ENCODE data around the gene DIPK1A.

Gene DIPK1A

DNA sequence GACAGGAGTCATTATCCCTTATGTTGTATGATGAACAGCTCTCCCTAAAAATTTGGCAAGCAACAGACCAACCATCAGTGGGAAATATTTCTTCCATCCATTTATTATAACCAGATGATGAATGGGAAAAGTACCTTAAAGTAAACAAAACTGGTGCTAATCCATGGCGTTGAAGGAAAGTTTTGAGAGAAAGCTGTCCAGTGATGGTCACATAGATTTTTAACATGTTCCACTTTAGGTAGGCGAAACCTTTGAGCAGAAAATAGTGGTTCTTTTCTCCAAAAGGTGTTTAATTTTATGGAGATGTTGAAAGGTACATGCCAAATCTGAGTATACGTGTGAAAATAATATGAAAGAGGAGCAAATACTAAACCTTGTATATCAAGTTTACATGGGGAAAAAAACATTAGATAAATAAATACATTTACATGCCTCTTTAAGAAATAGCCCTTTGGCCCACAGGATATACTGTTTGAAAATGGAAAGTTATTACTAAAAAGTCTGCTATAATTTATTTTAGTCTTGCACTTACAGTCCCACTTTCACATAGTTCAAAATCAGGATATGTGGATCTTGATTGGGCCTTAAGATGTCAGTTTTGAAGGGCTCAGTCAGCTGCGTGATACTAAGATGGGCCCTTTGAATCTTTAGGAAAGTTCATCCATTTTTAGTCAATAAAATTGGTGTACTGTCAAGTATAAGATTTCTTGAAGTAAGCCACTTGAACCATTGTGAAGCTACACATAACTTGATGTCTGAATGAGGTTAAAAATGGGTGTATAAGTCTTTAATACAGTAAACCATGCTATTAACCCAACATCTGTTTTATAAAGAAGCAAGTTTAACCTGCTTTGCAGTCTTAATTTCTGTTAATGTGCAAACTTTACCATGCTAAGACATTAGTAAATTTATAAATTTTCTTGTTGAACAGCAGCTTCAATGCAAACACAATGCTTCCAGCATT is 118.9 kb downstream of the DIPK1A start:
- TF ChIP-seq EP300 (IDR thresholded peaks at IDR 0.05; ENCODE audit: borderline replicate concordance) = no peak
- TF ChIP-seq CREB1 (IDR thresholded peaks at IDR 0.05; ENCODE audit: low read depth) = no peak
- TF ChIP-seq, protein P1, sequence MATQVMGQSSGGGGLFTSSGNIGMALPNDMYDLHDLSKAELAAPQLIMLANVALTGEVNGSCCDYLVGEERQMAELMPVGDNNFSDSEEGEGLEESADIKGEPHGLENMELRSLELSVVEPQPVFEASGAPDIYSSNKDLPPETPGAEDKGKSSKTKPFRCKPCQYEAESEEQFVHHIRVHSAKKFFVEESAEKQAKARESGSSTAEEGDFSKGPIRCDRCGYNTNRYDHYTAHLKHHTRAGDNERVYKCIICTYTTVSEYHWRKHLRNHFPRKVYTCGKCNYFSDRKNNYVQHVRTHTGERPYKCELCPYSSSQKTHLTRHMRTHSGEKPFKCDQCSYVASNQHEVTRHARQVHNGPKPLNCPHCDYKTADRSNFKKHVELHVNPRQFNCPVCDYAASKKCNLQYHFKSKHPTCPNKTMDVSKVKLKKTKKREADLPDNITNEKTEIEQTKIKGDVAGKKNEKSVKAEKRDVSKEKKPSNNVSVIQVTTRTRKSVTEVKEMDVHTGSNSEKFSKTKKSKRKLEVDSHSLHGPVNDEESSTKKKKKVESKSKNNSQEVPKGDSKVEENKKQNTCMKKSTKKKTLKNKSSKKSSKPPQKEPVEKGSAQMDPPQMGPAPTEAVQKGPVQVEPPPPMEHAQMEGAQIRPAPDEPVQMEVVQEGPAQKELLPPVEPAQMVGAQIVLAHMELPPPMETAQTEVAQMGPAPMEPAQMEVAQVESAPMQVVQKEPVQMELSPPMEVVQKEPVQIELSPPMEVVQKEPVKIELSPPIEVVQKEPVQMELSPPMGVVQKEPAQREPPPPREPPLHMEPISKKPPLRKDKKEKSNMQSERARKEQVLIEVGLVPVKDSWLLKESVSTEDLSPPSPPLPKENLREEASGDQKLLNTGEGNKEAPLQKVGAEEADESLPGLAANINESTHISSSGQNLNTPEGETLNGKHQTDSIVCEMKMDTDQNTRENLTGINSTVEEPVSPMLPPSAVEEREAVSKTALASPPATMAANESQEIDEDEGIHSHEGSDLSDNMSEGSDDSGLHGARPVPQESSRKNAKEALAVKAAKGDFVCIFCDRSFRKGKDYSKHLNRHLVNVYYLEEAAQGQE (IDR thresholded peaks at IDR 0.05; ENCODE audit: low read depth) = no peak
- TF ChIP-seq, protein P2, sequence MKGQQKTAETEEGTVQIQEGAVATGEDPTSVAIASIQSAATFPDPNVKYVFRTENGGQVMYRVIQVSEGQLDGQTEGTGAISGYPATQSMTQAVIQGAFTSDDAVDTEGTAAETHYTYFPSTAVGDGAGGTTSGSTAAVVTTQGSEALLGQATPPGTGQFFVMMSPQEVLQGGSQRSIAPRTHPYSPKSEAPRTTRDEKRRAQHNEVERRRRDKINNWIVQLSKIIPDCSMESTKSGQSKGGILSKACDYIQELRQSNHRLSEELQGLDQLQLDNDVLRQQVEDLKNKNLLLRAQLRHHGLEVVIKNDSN (IDR thresholded peaks at IDR 0.05) = no peak
- TF ChIP-seq YY1 (IDR thresholded peaks at IDR 0.05; ENCODE audit: low read depth) = no peak
- TF ChIP-seq, protein P3, sequence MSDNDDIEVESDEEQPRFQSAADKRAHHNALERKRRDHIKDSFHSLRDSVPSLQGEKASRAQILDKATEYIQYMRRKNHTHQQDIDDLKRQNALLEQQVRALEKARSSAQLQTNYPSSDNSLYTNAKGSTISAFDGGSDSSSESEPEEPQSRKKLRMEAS (IDR thresholded peaks at IDR 0.05) = no peak
- TF ChIP-seq EGR1 (IDR thresholded peaks at IDR 0.05) = no peak
- TF ChIP-seq TEAD4 (IDR thresholded peaks at IDR 0.05) = no peak
- TF ChIP-seq FOXM1 (IDR thresholded peaks at IDR 0.05; ENCODE audit: borderline replicate concordance, low read depth) = no peak
- no peak for TF ChIP-seq NFIC (IDR thresholded peaks at IDR 0.05)
- TF ChIP-seq ZBTB7A (IDR thresholded peaks at IDR 0.05; ENCODE audit: low read depth) = no peak
- TF ChIP-seq TCF12 (IDR thresholded peaks at IDR 0.05; ENCODE audit: low read depth) = no peak
- no peak for TF ChIP-seq RAD21 (IDR thresholded peaks at IDR 0.05; ENCODE audit: low read depth)
- no peak for TF ChIP-seq CEBPB (IDR thresholded peaks at IDR 0.05)
- TF ChIP-seq TAF1 (IDR thresholded peaks at IDR 0.05; ENCODE audit: low read depth) = no peak

DNA sequence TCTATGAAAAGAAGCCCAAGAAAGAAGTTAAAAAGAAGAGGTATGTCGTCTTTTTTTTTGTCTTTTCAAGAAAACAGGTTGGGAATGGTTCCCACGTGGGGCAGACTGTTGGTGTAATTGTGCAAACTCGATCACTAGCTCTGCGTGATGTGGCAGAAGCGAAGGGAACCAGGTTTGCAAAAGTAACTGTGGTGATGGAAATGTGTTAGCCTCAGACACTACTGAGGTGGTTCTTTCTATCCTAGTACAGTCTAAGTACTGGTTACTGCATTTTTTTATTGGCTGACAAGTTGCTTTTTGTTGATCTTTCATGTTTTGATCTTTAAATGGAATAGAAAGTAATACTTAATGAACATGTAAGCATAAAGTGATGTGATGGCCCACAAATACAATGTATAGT is 120.7 kb downstream of the DIPK1A start:
- TF ChIP-seq FOXM1 (IDR thresholded peaks at IDR 0.05; ENCODE audit: borderline replicate concordance, low read depth) (no peak), TCF12 (IDR thresholded peaks at IDR 0.05; ENCODE audit: low read depth) (no peak), EGR1 (IDR thresholded peaks at IDR 0.05) (no peak), CEBPB (IDR thresholded peaks at IDR 0.05) (no peak), TAF1 (IDR thresholded peaks at IDR 0.05; ENCODE audit: low read depth) (no peak), EP300 (IDR thresholded peaks at IDR 0.05; ENCODE audit: borderline replicate concordance) (no peak), CREB1 (IDR thresholded peaks at IDR 0.05; ENCODE audit: low read depth) (no peak), ZBTB7A (IDR thresholded peaks at IDR 0.05; ENCODE audit: low read depth) (no peak)
- TF ChIP-seq, protein P3 (IDR thresholded peaks at IDR 0.05) = no peak
- TF ChIP-seq, protein P2 (IDR thresholded peaks at IDR 0.05) = no peak

DNA sequence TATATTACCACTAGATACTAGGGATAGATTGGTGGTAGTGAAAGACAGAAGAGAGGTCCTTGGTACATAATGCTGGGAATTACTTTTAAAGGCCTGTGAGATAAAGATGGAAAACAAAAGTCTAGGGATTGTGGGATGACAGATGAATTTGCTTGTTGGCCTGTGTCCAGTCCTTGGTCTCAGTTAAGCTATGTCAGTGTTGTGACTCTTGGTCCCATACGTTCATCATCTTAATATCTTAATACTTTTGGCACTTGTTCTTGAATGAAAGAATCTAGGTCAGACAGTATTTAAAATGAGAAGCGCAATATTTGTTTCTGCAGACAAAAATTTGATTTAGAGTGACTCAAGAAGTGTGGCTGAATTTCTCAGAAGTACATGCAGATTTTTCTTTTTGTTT is 121.8 kb downstream of the DIPK1A start:
- TF ChIP-seq CREB1 (IDR thresholded peaks at IDR 0.05; ENCODE audit: low read depth) (no peak), RAD21 (IDR thresholded peaks at IDR 0.05; ENCODE audit: low read depth) (no peak), TCF12 (IDR thresholded peaks at IDR 0.05; ENCODE audit: low read depth) (no peak), EGR1 (IDR thresholded peaks at IDR 0.05) (no peak), FOXM1 (IDR thresholded peaks at IDR 0.05; ENCODE audit: borderline replicate concordance, low read depth) (no peak), ZBTB7A (IDR thresholded peaks at IDR 0.05; ENCODE audit: low read depth) (no peak), TEAD4 (IDR thresholded peaks at IDR 0.05) (no peak), EP300 (IDR thresholded peaks at IDR 0.05; ENCODE audit: borderline replicate concordance) (no peak), CEBPB (IDR thresholded peaks at IDR 0.05) (no peak), YY1 (IDR thresholded peaks at IDR 0.05; ENCODE audit: low read depth) (no peak)
- TF ChIP-seq, protein P1 (IDR thresholded peaks at IDR 0.05; ENCODE audit: low read depth) = no peak
- TF ChIP-seq, protein P2 (IDR thresholded peaks at IDR 0.05) = no peak
- TF ChIP-seq, protein P3 (IDR thresholded peaks at IDR 0.05) = no peak

DNA sequence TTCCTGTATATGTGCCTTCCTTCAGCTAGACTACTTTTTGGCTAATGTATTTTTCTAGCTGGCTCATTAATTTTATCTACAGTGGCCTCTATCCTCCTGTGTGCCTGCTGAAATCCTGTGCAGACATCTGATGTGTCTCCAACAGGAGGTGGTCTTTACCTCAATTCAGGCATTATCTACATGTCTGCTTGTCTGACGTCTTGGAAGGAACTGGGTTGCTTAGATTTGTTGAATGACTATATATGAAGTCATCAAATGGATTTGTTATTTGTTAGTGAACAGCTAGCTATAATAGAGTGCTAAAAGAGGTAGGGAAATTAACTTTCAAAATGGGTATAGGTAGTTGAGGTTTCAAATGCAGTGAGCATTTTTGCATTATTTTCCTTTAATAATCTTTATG is 122.7 kb downstream of the DIPK1A start:
- TF ChIP-seq TCF12 (IDR thresholded peaks at IDR 0.05; ENCODE audit: low read depth) = no peak
- TF ChIP-seq FOXM1 (IDR thresholded peaks at IDR 0.05; ENCODE audit: borderline replicate concordance, low read depth) = no peak
- TF ChIP-seq CREB1 (IDR thresholded peaks at IDR 0.05; ENCODE audit: low read depth) = no peak
- no peak for TF ChIP-seq NFIC (IDR thresholded peaks at IDR 0.05)
- TF ChIP-seq TEAD4 (IDR thresholded peaks at IDR 0.05) = no peak
- TF ChIP-seq, protein P2 (IDR thresholded peaks at IDR 0.05) = no peak
- TF ChIP-seq, protein P1 (IDR thresholded peaks at IDR 0.05; ENCODE audit: low read depth) = no peak
- TF ChIP-seq CEBPB (IDR thresholded peaks at IDR 0.05) = no peak
